HFF-Myc (cell line): ENCODE measurements around the gene TOMT.

Source experiments
- DNase-seq: peaks from one replicate; pipeline ENCODE4 v3.0.0-alpha.2; 2011; ENCODE audit warnings: low read depth; ENCODE audit errors: extremely low read depth
- H3K4me3 ChIP-seq: replicated peaks from 2 replicates; pipeline ENCODE4 v1.5.1; 2011; ENCODE audit warnings: low read depth, mild to moderate bottlenecking, control low read depth, low read length
- CTCF ChIP-seq: IDR thresholded peaks from 2 replicates; pipeline ENCODE4 v1.5.1; 2012; ENCODE audit warnings: mild to moderate bottlenecking, low read depth, low read length, control low read depth; ENCODE audit errors: missing control alignments

The TOMT gene

GRCh38 chr11:72069200-72069599, 36.5 kb upstream of the TOMT start:
- TF ChIP-seq CTCF, result no peak
- no peak for DNase-seq
- no peak overlapping the region for H3K4me3 ChIP-seq

- DNase-seq, result peak; percentile 42
- no peak overlapping the region for H3K4me3 ChIP-seq
- TF ChIP-seq CTCF, result no peak
These were observed 35.9 kb upstream of the TOMT start for GRCh38 chr11:72069787-72070251.

GRCh38 chr11:72070491-72070890, 35.2 kb upstream of the TOMT start:
- DNase-seq, result no peak
- no peak for TF ChIP-seq CTCF
- no peak overlapping the region for H3K4me3 ChIP-seq

- DNase-seq, result peak; percentile 55
- no peak overlapping the region for H3K4me3 ChIP-seq
- no peak for TF ChIP-seq CTCF
These were observed 33.4 kb upstream of the TOMT start for GRCh38 chr11:72072348-72072747.

- peak; percentile 25 for TF ChIP-seq CTCF
- DNase-seq, result no peak
- no peak overlapping the region for H3K4me3 ChIP-seq
These were observed 30.6 kb upstream of the TOMT start for GRCh38 chr11:72075109-72075508.

- no peak for TF ChIP-seq CTCF
- no peak overlapping the region for H3K4me3 ChIP-seq
- no peak for DNase-seq
These were observed 30.0 kb upstream of the TOMT start for GRCh38 chr11:72075756-72076155.

GRCh38 chr11:72078477-72078876, 27.2 kb upstream of the TOMT start:
- no peak for TF ChIP-seq CTCF
- no peak for DNase-seq
- peak overlapping the region; percentile 55 for H3K4me3 ChIP-seq
